Choroid plexus epithelial cell (primary cell): ENCODE results near the gene MEIS2.
"Not testable (repeated sequence)": the region's sequence is repeated elsewhere in the genome, so short reads cannot be mapped to it uniquely, and the experiment has no call there.

Source experiments
- DNase-seq: peaks from one replicate; pipeline ENCODE4 v3.0.0-alpha.2; 2010; ENCODE audit warnings: low read depth
- H3K4me3 ChIP-seq: 2 replicates; pipeline ENCODE4 v1.5.1; 2011; ENCODE audit warnings: low read depth, mild to moderate bottlenecking, control low read depth, low read length, moderate library complexity
- TF ChIP-seq, protein P1 (sequence below): conservative IDR thresholded peaks from 2 replicates; pipeline ENCODE4 v1.5.1; 2011; ENCODE audit warnings: low read depth, mild to moderate bottlenecking, control low read depth, inconsistent platforms, low read length, moderate library complexity

The MEIS2 gene

DNA sequence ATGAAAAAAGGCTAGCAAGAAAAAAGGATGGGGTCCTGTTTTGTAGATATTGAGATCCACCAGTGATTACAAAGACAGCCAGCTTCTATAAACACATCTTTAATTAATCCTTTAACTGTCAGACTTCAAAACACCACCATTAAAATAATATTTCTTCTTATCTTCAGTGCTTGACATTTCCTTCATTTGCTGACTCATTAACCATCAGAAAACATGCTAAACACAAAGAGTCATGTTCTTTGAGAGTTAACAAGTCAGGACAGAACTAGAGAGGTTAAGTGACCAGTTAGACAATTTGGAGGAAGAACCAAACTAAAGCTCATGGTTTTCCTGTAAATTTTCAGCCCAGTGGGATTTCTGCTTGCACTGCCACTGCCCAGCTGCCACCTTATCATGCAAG lies 111.4 kb downstream of the MEIS2 start:
- no peak overlapping the region for H3K4me3 ChIP-seq
- TF ChIP-seq, protein P1, sequence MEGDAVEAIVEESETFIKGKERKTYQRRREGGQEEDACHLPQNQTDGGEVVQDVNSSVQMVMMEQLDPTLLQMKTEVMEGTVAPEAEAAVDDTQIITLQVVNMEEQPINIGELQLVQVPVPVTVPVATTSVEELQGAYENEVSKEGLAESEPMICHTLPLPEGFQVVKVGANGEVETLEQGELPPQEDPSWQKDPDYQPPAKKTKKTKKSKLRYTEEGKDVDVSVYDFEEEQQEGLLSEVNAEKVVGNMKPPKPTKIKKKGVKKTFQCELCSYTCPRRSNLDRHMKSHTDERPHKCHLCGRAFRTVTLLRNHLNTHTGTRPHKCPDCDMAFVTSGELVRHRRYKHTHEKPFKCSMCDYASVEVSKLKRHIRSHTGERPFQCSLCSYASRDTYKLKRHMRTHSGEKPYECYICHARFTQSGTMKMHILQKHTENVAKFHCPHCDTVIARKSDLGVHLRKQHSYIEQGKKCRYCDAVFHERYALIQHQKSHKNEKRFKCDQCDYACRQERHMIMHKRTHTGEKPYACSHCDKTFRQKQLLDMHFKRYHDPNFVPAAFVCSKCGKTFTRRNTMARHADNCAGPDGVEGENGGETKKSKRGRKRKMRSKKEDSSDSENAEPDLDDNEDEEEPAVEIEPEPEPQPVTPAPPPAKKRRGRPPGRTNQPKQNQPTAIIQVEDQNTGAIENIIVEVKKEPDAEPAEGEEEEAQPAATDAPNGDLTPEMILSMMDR = no peak
- DNase-seq = no peak

DNA sequence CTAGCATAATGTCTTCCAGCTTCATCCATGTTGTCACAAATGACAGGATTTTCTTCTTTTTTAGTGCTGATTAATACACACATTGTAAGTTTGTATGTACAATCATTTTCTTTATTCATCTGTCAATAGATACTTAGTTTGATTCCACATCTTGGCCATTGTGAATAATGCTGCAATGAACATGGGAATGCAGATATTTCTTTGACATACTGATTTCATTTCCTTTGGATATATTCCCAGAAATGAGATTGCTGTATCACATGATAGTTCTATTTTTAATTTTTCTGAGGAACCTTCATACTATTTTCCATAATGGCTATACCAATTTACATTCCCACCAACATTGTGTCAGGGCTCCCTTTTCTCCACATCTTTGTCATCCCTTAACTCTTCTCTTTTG lies 117.9 kb downstream of the MEIS2 start:
- H3K4me3 ChIP-seq = no peak overlapping the region
- DNase-seq = peak; percentile 36
- TF ChIP-seq, protein P1 = no peak

- DNase-seq, H3K4me3 ChIP-seq: not testable (repeated sequence)
These were observed 120.1 kb downstream of the MEIS2 start for GRCh38 chr15:36980281-36980680.

- H3K4me3 ChIP-seq = no peak overlapping the region
- TF ChIP-seq, protein P1 = no peak
- DNase-seq = no peak
These were observed 121.7 kb downstream of the MEIS2 start for GRCh38 chr15:36978625-36979024.

- TF ChIP-seq, protein P1 = no peak
- no peak overlapping the region for H3K4me3 ChIP-seq
- no peak for DNase-seq
These were observed 122.2 kb downstream of the MEIS2 start for GRCh38 chr15:36978126-36978525.

GRCh38 chr15:36977659-36978058 lies 122.7 kb downstream of the MEIS2 start:
- TF ChIP-seq, protein P1 = no peak
- no peak overlapping the region for H3K4me3 ChIP-seq
- DNase-seq = no peak

DNA sequence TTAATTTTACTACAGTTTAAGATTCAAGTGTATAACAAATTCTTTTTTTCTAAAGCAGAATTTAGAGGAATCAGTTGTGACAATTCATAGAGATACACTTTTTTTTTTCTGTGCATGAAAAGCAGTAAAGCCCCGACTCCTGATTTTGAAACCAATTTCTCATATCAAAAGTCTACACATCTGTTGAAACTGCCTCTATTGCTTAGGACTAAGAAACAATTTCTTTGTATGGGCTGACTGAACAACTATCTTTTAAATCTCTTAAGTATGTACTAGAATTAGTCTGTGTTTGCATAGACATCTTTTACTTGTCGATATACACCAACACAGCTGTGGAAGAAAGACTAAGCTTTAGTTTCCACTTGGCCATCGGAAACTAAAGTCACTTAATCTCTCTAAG lies 127.6 kb downstream of the MEIS2 start:
- TF ChIP-seq, protein P1 = no peak
- H3K4me3 ChIP-seq = no peak overlapping the region
- no peak for DNase-seq

DNA sequence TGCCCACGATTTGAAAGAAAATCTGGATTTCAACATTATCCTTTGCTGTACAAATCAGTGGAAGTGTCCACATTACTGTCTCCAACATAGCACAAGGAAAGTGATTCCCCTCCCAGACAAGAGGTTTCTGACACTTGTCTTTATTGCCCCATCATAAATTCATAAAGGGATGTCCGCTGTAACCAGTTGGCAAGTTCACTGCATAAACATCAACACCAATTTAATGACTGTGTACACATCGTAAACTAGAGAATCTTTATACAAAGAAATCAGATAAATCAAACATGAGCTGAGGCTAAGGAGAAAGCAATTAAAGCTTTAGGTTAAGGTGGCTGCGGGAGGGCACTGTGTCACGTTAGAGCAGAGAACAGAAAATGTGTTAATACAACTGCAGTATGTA lies 129.8 kb downstream of the MEIS2 start:
- DNase-seq = no peak
- TF ChIP-seq, protein P1 = no peak
- H3K4me3 ChIP-seq = no peak overlapping the region
